Measurements from ENCODE around the gene PPEF2. TPM values are rescaled to one million over a fixed set of nuclear protein-coding genes. Genes with fewer than 3 reads are reported as not detected.

PPEF2 gene
- total RNA-seq, 3 donors from 2014 or later, result 0.13 to 0.43 TPM; not detected in 1

GRCh38 chr4:75881476-75881875 is 20.8 kb downstream of the PPEF2 start:
- no peaks in the 10 kb centered on the region for H3K36me3 ChIP-seq (ENCODE audit: low read depth)
- no peak overlapping the region for H3K4me3 ChIP-seq
- DNase-seq (no peak), ATAC-seq (no peak)
- no peaks in the 10 kb centered on the region for H3K4me1 ChIP-seq (ENCODE audit: low read depth)
- no peaks in the 10 kb centered on the region for H3K9me3 ChIP-seq
- intact Hi-C loops (cut with DNase I, micrococcal nuclease), result no loop called here
- no peak for TF ChIP-seq CTCF (IDR thresholded peaks at IDR 0.05)

GRCh38 chr4:75880278-75880677 is 22.0 kb downstream of the PPEF2 start:
- H3K4me3 ChIP-seq, result no peak overlapping the region
- no peaks in the 10 kb centered on the region for H3K36me3 ChIP-seq (ENCODE audit: low read depth)
- TF ChIP-seq CTCF (IDR thresholded peaks at IDR 0.05), result no peak
- intact Hi-C loops (cut with DNase I, micrococcal nuclease), result no loop called here
- ATAC-seq, result no peak
- DNase-seq, result no peak
- no peaks in the 10 kb centered on the region for H3K9me3 ChIP-seq
- H3K4me1 ChIP-seq (ENCODE audit: low read depth), result no peaks in the 10 kb centered on the region

GRCh38 chr4:75878246-75878756 is 24.0 kb downstream of the PPEF2 start:
- no peak overlapping the region for H3K4me3 ChIP-seq
- DNase-seq (no peak), ATAC-seq (no peak)
- intact Hi-C loops (cut with DNase I, micrococcal nuclease), result no loop called here
- no peaks in the 10 kb centered on the region for H3K4me1 ChIP-seq (ENCODE audit: low read depth)
- H3K36me3 ChIP-seq (ENCODE audit: low read depth), result no peaks in the 10 kb centered on the region
- H3K9me3 ChIP-seq, result no peaks in the 10 kb centered on the region
- no peak for TF ChIP-seq CTCF (IDR thresholded peaks at IDR 0.05)

GRCh38 chr4:75876218-75876617 is 26.0 kb downstream of the PPEF2 start:
- intact Hi-C loops (cut with DNase I, micrococcal nuclease), result no loop called here
- no peaks in the 10 kb centered on the region for H3K9me3 ChIP-seq
- H3K4me3 ChIP-seq, result no peak overlapping the region
- ATAC-seq (no peak), DNase-seq (no peak)
- no peaks in the 10 kb centered on the region for H3K36me3 ChIP-seq (ENCODE audit: low read depth)
- no peak for TF ChIP-seq CTCF (IDR thresholded peaks at IDR 0.05)
- no peaks in the 10 kb centered on the region for H3K4me1 ChIP-seq (ENCODE audit: low read depth)

GRCh38 chr4:75869100-75869499 is 33.2 kb downstream of the PPEF2 start:
- no peaks in the 10 kb centered on the region for H3K4me1 ChIP-seq (ENCODE audit: low read depth)
- no peak for TF ChIP-seq CTCF (IDR thresholded peaks at IDR 0.05)
- intact Hi-C loops (cut with DNase I, micrococcal nuclease), result no loop called here
- no peaks in the 10 kb centered on the region for H3K36me3 ChIP-seq (ENCODE audit: low read depth)
- ATAC-seq (no peak), DNase-seq (no peak)
- no peaks in the 10 kb centered on the region for H3K9me3 ChIP-seq
- no peak overlapping the region for H3K4me3 ChIP-seq

GRCh38 chr4:75867130-75867529 is 35.1 kb downstream of the PPEF2 start:
- Histone ChIP-seq H3K4me1 (ENCODE audit: low read depth) (no peaks in the 10 kb centered on the region), H3K36me3 (ENCODE audit: low read depth) (no peaks in the 10 kb centered on the region), H3K9me3 (no peaks in the 10 kb centered on the region), H3K4me3 (no peak overlapping the region)
- DNase-seq (no peak), ATAC-seq (no peak)
- TF ChIP-seq CTCF (IDR thresholded peaks at IDR 0.05), result no peak
- intact Hi-C loops (cut with DNase I, micrococcal nuclease), result no loop called here
